DND-41 (cell line): ENCODE data around the gene MTA3.

Experiments used
- ATAC-seq: fragments of 200-7000 bp; cut with Tn5 transposase; 3 replicates; pipeline ENCODE4 v1.9.1; 2021; ENCODE audit warnings: low read depth; ENCODE audit not compliant: insufficient read depth
- DNase-seq: peaks from one replicate; pipeline ENCODE4 v3.0.0-alpha.2; 2020
- H2AFZ ChIP-seq: 2 replicates; pipeline ENCODE4 v1.6.0; 2012; ENCODE audit warnings: low read depth, low read length
- H3K27ac ChIP-seq: 2 replicates; pipeline ENCODE4 v1.5.1; 2012; ENCODE audit warnings: low read length, inconsistent platforms
- H3K27me3 ChIP-seq: fragments of 200-600 bp; sonication (generic); 2 replicates; pipeline ENCODE4 v1.6.0; 2012; ENCODE audit warnings: low read length, mild to moderate bottlenecking, inconsistent platforms; ENCODE audit not compliant: insufficient read depth, poor library complexity
- H3K36me3 ChIP-seq: 2 replicates; pipeline ENCODE4 v1.5.1; 2012; ENCODE audit warnings: low read length, inconsistent platforms; ENCODE audit not compliant: insufficient read depth
- H3K4me1 ChIP-seq: 2 replicates; pipeline ENCODE4 v1.5.1; 2012; ENCODE audit warnings: mild to moderate bottlenecking, low read length; ENCODE audit not compliant: insufficient read depth
- H3K4me2 ChIP-seq: 2 replicates; pipeline ENCODE4 v1.6.0; 2012; ENCODE audit warnings: mild to moderate bottlenecking, moderate library complexity, low read length, inconsistent platforms; ENCODE audit not compliant: insufficient read depth
- H3K4me3 ChIP-seq, 2 experiments: fragments of 200-600 bp in 1 of 2; shearing (Covaris generic) in 1 of 2; 2 replicates each; pipeline ENCODE4 v1.5.1; 2012 to 2016; ENCODE audit warnings: inconsistent platforms in 2 of 2, low read length in 2 of 2, mild to moderate bottlenecking in 2 of 2, low read depth in 1 of 2, moderate library complexity in 1 of 2
- H3K79me2 ChIP-seq: 2 replicates; pipeline ENCODE4 v1.6.0; 2012; ENCODE audit warnings: low read length, inconsistent platforms; ENCODE audit not compliant: insufficient read depth
- H3K9ac ChIP-seq: 2 replicates; pipeline ENCODE4 v1.6.0; 2012; ENCODE audit warnings: low read depth, mild to moderate bottlenecking, inconsistent platforms, low read length, moderate library complexity
- H3K9me3 ChIP-seq: 2 replicates; pipeline ENCODE4 v1.5.1; 2012; ENCODE audit warnings: low read length, moderate library complexity, mild to moderate bottlenecking, inconsistent platforms; ENCODE audit not compliant: insufficient read depth, severe bottlenecking
- H4K20me1 ChIP-seq: 2 replicates; pipeline ENCODE4 v1.6.0; 2012; ENCODE audit warnings: low read length; ENCODE audit not compliant: insufficient read depth
- EZH2 ChIP-seq: IDR thresholded peaks from 3 replicates; pipeline ENCODE4 v1.6.1; 2012; ENCODE audit warnings: borderline replicate concordance, low read depth, mild to moderate bottlenecking, moderate library complexity, low read length, inconsistent platforms; ENCODE audit not compliant: severe bottlenecking
- TF ChIP-seq, protein P1 (sequence below): IDR thresholded peaks from 2 replicates; pipeline ENCODE4 v1.5.1; 2012; ENCODE audit warnings: borderline replicate concordance, low read length, moderate library complexity, mild to moderate bottlenecking; ENCODE audit not compliant: poor library complexity, severe bottlenecking; ENCODE audit errors: extremely low read depth

MTA3 gene

GRCh38 chr2:42547446-42548295 is 20.8 kb upstream of the MTA3 start:
- Histone ChIP-seq H2AFZ (no peak overlapping the region), H3K27ac (no peak overlapping the region)

GRCh38 chr2:42550870-42551269 is 17.6 kb upstream of the MTA3 start:
- Histone ChIP-seq H3K27ac (no peak overlapping the region), H3K79me2 (no peaks in the 10 kb centered on the region), H3K27me3 (no peaks in the 10 kb centered on the region), H3K36me3 (no peaks in the 10 kb centered on the region), H3K4me3 (no peak overlapping the region), H3K4me1 (no peaks in the 10 kb centered on the region), H3K4me2 (no peak overlapping the region), H3K9me3 (no peaks in the 10 kb centered on the region), H3K9ac (no peak overlapping the region), H4K20me1 (no peaks in the 10 kb centered on the region), H2AFZ (no peak overlapping the region)
- TF ChIP-seq, protein P1, sequence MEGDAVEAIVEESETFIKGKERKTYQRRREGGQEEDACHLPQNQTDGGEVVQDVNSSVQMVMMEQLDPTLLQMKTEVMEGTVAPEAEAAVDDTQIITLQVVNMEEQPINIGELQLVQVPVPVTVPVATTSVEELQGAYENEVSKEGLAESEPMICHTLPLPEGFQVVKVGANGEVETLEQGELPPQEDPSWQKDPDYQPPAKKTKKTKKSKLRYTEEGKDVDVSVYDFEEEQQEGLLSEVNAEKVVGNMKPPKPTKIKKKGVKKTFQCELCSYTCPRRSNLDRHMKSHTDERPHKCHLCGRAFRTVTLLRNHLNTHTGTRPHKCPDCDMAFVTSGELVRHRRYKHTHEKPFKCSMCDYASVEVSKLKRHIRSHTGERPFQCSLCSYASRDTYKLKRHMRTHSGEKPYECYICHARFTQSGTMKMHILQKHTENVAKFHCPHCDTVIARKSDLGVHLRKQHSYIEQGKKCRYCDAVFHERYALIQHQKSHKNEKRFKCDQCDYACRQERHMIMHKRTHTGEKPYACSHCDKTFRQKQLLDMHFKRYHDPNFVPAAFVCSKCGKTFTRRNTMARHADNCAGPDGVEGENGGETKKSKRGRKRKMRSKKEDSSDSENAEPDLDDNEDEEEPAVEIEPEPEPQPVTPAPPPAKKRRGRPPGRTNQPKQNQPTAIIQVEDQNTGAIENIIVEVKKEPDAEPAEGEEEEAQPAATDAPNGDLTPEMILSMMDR = no peak
- no peak for TF ChIP-seq EZH2
- ATAC-seq (no peak), DNase-seq (no peak)

More at GRCh38 chr2:42547446-42548295, 20.8 kb upstream of the MTA3 start:
- no peak overlapping the region for H3K4me3 ChIP-seq
- H4K20me1 ChIP-seq = no peaks in the 10 kb centered on the region
- H3K27me3 ChIP-seq = no peaks in the 10 kb centered on the region
- no peaks in the 10 kb centered on the region for H3K9me3 ChIP-seq
- H3K9ac ChIP-seq = no peak overlapping the region
- H3K4me2 ChIP-seq = no peak overlapping the region
- ATAC-seq (no peak), DNase-seq (no peak)
- H3K36me3 ChIP-seq = no peaks in the 10 kb centered on the region
- no peak for TF ChIP-seq EZH2
- TF ChIP-seq, protein P1 = no peak
- H3K4me1 ChIP-seq = no peaks in the 10 kb centered on the region
- H3K79me2 ChIP-seq = no peaks in the 10 kb centered on the region

GRCh38 chr2:42554392-42554791 is 14.0 kb upstream of the MTA3 start:
- TF ChIP-seq, protein P1 = no peak
- no peak for TF ChIP-seq EZH2
- Histone ChIP-seq H3K27ac (no peak overlapping the region), H2AFZ (no peak overlapping the region), H3K27me3 (no peaks in the 10 kb centered on the region), H3K79me2 (no peaks in the 10 kb centered on the region), H3K4me1 (no peaks in the 10 kb centered on the region), H3K4me3 (no peak overlapping the region), H4K20me1 (no peaks in the 10 kb centered on the region), H3K4me2 (no peak overlapping the region), H3K9ac (no peak overlapping the region), H3K9me3 (no peaks in the 10 kb centered on the region), H3K36me3 (no peaks in the 10 kb centered on the region)
- DNase-seq (no peak), ATAC-seq (no peak)
